GM20431 (cell line): ENCODE data around the gene LIMS1.
"Not testable (repeated sequence)": the region's sequence is repeated elsewhere in the genome, so short reads cannot be mapped to it uniquely, and the experiment has no call there.

Source experiments
- in situ Hi-C: fragments of 300-500 bp; cut with MseI, MboI; formaldehyde crosslinking; loops from one replicate; pipeline ENCODE4 v1.15.0; 2020; ENCODE audit warnings: low sequenced_read_pairs; ENCODE audit not compliant: unreplicated experiment

LIMS1 gene

GRCh38 chr2:108628936-108629335 is 94.7 kb downstream of the LIMS1 start:
- in situ Hi-C loops: no loop called here

GRCh38 chr2:108629417-108629816 is 95.1 kb downstream of the LIMS1 start:
- in situ Hi-C loops: no loop called here

- in situ Hi-C loops: no loop called here
These were observed 96.5 kb downstream of the LIMS1 start for GRCh38 chr2:108630567-108631405.

- in situ Hi-C loops: no loop called here
These were observed 98.3 kb downstream of the LIMS1 start for GRCh38 chr2:108632332-108633160.

GRCh38 chr2:108633409-108633808 is 99.1 kb downstream of the LIMS1 start:
- in situ Hi-C loops: no loop called here

GRCh38 chr2:108634011-108634410 is 99.7 kb downstream of the LIMS1 start:
- in situ Hi-C loops: no loop called here

GRCh38 chr2:108634576-108635160 is 100.4 kb downstream of the LIMS1 start:
- in situ Hi-C loops: no loop called here

GRCh38 chr2:108635630-108636354 is 101.5 kb downstream of the LIMS1 start:
- in situ Hi-C loops: no loop called here

GRCh38 chr2:108637304-108637669 is 103.0 kb downstream of the LIMS1 start:
- in situ Hi-C loops: no loop called here

- in situ Hi-C loops: no loop called here
These were observed 106.5 kb downstream of the LIMS1 start for GRCh38 chr2:108640731-108641130.

GRCh38 chr2:108641756-108642155 is 107.5 kb downstream of the LIMS1 start:
- in situ Hi-C loops: no loop called here

GRCh38 chr2:108643261-108643849 is 109.1 kb downstream of the LIMS1 start:
- in situ Hi-C loops: no loop called here

- in situ Hi-C loops: not testable (repeated sequence)
These were observed 109.6 kb downstream of the LIMS1 start for GRCh38 chr2:108643862-108644261.

GRCh38 chr2:108644446-108644845 is 110.2 kb downstream of the LIMS1 start:
- in situ Hi-C loops: not testable (repeated sequence)

GRCh38 chr2:108648796-108649195 is 114.5 kb downstream of the LIMS1 start:
- in situ Hi-C loops: not testable (repeated sequence)

- in situ Hi-C loops: not testable (repeated sequence)
These were observed 116.2 kb downstream of the LIMS1 start for GRCh38 chr2:108650465-108650864.

GRCh38 chr2:108651468-108651867 is 117.2 kb downstream of the LIMS1 start:
- in situ Hi-C loops: not testable (repeated sequence)

GRCh38 chr2:108652187-108652931 is 118.1 kb downstream of the LIMS1 start:
- in situ Hi-C loops: not testable (repeated sequence)

GRCh38 chr2:108653425-108653824 is 119.2 kb downstream of the LIMS1 start:
- in situ Hi-C loops: not testable (repeated sequence)
